Endothelial cell of umbilical vein (primary cell): ENCODE data around the gene PON3. TPM values are rescaled to one million over a fixed set of nuclear protein-coding genes. Genes with fewer than 3 reads are reported as not detected.

Experiments used
- BruUV-seq: library from RNA; stranded (reverse); fragments of 400-500 nt; replicated peaks from 2 replicates; lab custom pipeline; 2021; lab: Mats Ljungman, UMichigan
- CTCF ChIA-PET: fragments of 300-600, 350-600 bp; sonication (Branson Sonifier 250); formaldehyde crosslinking; loops from one replicate; lab custom pipeline; 2021; ENCODE audit warnings: antibody characterized with exemption, inconsistent platforms; lab: Charles Lee
- POLR2A ChIA-PET: fragments of 300-600, 350-600 bp; sonication (Branson Sonifier 250); formaldehyde crosslinking; loops from one replicate; lab custom pipeline; 2021; ENCODE audit warnings: antibody characterized with exemption, inconsistent platforms; lab: Charles Lee
- DNase-seq: peaks from one replicate; pipeline ENCODE4 v3.0.0-alpha.2; 2011; ENCODE audit warnings: low read depth, low spot score
- FAIRE-seq: peaks from 2 replicates; lab custom pipeline; 2011; peaks lifted over from hg19 to GRCh38; lab: Jason Lieb, UNC
- H2AFZ ChIP-seq: 2 replicates; pipeline ENCODE4 v1.6.0; 2012; ENCODE audit warnings: low read depth, low read length, control low read depth, inconsistent platforms
- H3K27ac ChIP-seq: 2 replicates; pipeline ENCODE4 v1.5.1; 2011; ENCODE audit warnings: low read depth, mild to moderate bottlenecking, control low read depth, low read length, moderate library complexity; ENCODE audit not compliant: insufficient read depth
- H3K27me3 ChIP-seq, 2 experiments: 2 replicates each; pipeline versions ENCODE4 v1.6.0 to v1.6.1; 2011; ENCODE audit warnings: low read length in 2 of 2, mixed read lengths in 1 of 2; ENCODE audit not compliant: control insufficient read depth in 2 of 2, insufficient read depth in 2 of 2
- H3K36me3 ChIP-seq, 2 experiments: 2 replicates in 1 of 2; 3 replicates in 1 of 2; pipeline ENCODE4 v1.5.1; 2011; ENCODE audit warnings: low read length in 2 of 2, mild to moderate bottlenecking in 1 of 2, moderate library complexity in 1 of 2; ENCODE audit not compliant: control insufficient read depth in 2 of 2, insufficient read depth in 2 of 2; ENCODE audit errors: extremely low read depth in 1 of 2
- H3K4me1 ChIP-seq: 3 replicates; pipeline ENCODE4 v1.5.1; 2011; ENCODE audit warnings: mild to moderate bottlenecking, low read length; ENCODE audit not compliant: control insufficient read depth, insufficient read depth; ENCODE audit errors: extremely low read depth
- H3K4me2 ChIP-seq: 2 replicates; pipeline ENCODE4 v1.6.1; 2011; ENCODE audit warnings: low read length, control low read depth, mixed read lengths; ENCODE audit not compliant: insufficient read depth
- H3K4me3 ChIP-seq, 3 experiments: fragments of 200-600 bp in 1 of 3; sonication (generic), shearing (Covaris generic) in 1 of 3; replicated peaks in 1 of 3; 2 replicates each; pipeline ENCODE4 v1.5.1; 2011 to 2016; ENCODE audit warnings: control low read depth in 3 of 3, low read length in 3 of 3, mild to moderate bottlenecking in 2 of 3, inconsistent platforms in 1 of 3, low read depth in 1 of 3, moderate library complexity in 1 of 3; ENCODE audit not compliant: insufficient read depth in 1 of 3
- H3K79me2 ChIP-seq: 2 replicates; pipeline ENCODE4 v1.6.0; 2012; ENCODE audit warnings: low read length, inconsistent platforms; ENCODE audit not compliant: control insufficient read depth, insufficient read depth
- H3K9ac ChIP-seq: replicated peaks from 2 replicates; pipeline ENCODE3; 2011; ENCODE audit warnings: low read length, control low read depth; ENCODE audit not compliant: insufficient read depth; ENCODE audit errors: extremely low read depth
- H3K9me1 ChIP-seq: replicated peaks from 3 replicates; pipeline ENCODE4 v1.6.0; 2011; ENCODE audit warnings: mild to moderate bottlenecking, low read length; ENCODE audit not compliant: control insufficient read depth, insufficient read depth; ENCODE audit errors: extremely low read depth
- H3K9me3 ChIP-seq: replicated peaks from 2 replicates; pipeline ENCODE4 v1.5.1; 2012; ENCODE audit warnings: low read length, inconsistent platforms; ENCODE audit not compliant: control insufficient read depth, insufficient read depth
- H4K20me1 ChIP-seq: replicated peaks from 2 replicates; pipeline ENCODE3; 2011; ENCODE audit warnings: mild to moderate bottlenecking, low read length; ENCODE audit not compliant: control insufficient read depth, insufficient read depth; ENCODE audit errors: extremely low read depth
- EZH2 ChIP-seq: IDR thresholded peaks from 2 replicates; pipeline ENCODE4 v1.6.1; 2012; ENCODE audit warnings: borderline replicate concordance, low read depth, mild to moderate bottlenecking, moderate library complexity, low read length, inconsistent platforms; ENCODE audit not compliant: severe bottlenecking
- FOS ChIP-seq: IDR thresholded peaks from 2 replicates; pipeline ENCODE4 v1.6.1; 2011; ENCODE audit warnings: mild to moderate bottlenecking, low read length, moderate library complexity, borderline replicate concordance; ENCODE audit not compliant: insufficient read depth
- GATA2 ChIP-seq: IDR thresholded peaks from 2 replicates; pipeline ENCODE4 v1.7.0; 2011; ENCODE audit warnings: low read depth, mild to moderate bottlenecking, moderate library complexity, mixed read lengths, low read length; ENCODE audit not compliant: insufficient read length, insufficient read depth
- MAX ChIP-seq: IDR thresholded peaks from 2 replicates; pipeline ENCODE4 v1.6.1; 2011; ENCODE audit not compliant: insufficient read depth, insufficient read length
- MYC ChIP-seq: IDR thresholded peaks from one replicate; pipeline ENCODE4 v1.6.1; 2011; ENCODE audit warnings: mild to moderate bottlenecking, low read depth, low read length
- POLR2AphosphoS5 ChIP-seq: IDR thresholded peaks from 2 replicates; pipeline ENCODE4 v1.6.1; 2012; ENCODE audit warnings: low read depth, mild to moderate bottlenecking, control low read depth, low read length, moderate library complexity; ENCODE audit not compliant: insufficient read depth
- dilution Hi-C: fragments of 300-500 bp; cut with MboI; formaldehyde crosslinking; loops from one replicate; pipeline ENCODE4 v1.15.0; 2019; ENCODE audit warnings: low sequenced_read_pairs; ENCODE audit not compliant: extremely low pct_ligation_motif_present
- intact Hi-C: fragments of 100-400 bp; cut with micrococcal nuclease; formaldehyde crosslinking; loops from one replicate; pipeline ENCODE4 v1.10.0; 2022
- polyA plus RNA-seq, 4 experiments: library from polyadenylated mRNA; depleted of rRNA in 3 of 4; stranded (reverse) in 3 of 4; unstranded in 1 of 4; fragments of >200 nt; gene quantifications; 2 replicates each; pipeline versions ENCODE4 v1.2.1 to v1.2.3, GENCODE V29; 2011 to 2012; ENCODE audit warnings: missing spikeins in 1 of 4
- total RNA-seq: library from RNA; stranded (reverse); gene quantifications from 2 replicates; pipeline ENCODE4 v1.2.3, GENCODE V29; 2021

PON3 gene
- total and polyA plus RNA-seq, 2 donors (not counting 3 experiments of a cell fraction or from before 2014, with no cell fraction given): 0.83 to 3.4 TPM

- Histone ChIP-seq H3K4me3 (peak overlapping the region in 2 of 3 experiments; percentile 74 to 97), H4K20me1 (no peaks in the 10 kb centered on the region), H3K36me3 (no peaks in the 10 kb centered on the region), H3K27me3 (no peaks in the 10 kb centered on the region), H3K27ac (peak overlapping the region; percentile 78), H3K9me3 (no peaks in the 10 kb centered on the region), H3K4me1 (peaks cover 18% of the 10 kb centered on the region), H3K9me1 (no peaks in the 10 kb centered on the region), H3K4me2 (peak overlapping the region; percentile 85), H3K79me2 (peaks cover 26% of the 10 kb centered on the region), H3K9ac (peak overlapping the region; percentile 86), H2AFZ (peak overlapping the region; percentile 80)
- dilution Hi-C loops: no loop called here
- BruUV-seq: TSS peak; percentile 87
- CTCF ChIA-PET: interaction anchor here (0.6 to 1.6 kb wide), 6 partner anchors 10 to 878 kb away, joined by 3 to 5 read pairs (median 4); no protein-coding TSS in a partner anchor
- FAIRE-seq: no peak
- POLR2A ChIA-PET: no interaction called here
- intact Hi-C loops: loop anchor here (1.0 to 10.0 kb wide), 3 partner anchors 35 to 735 kb away; no protein-coding TSS in a partner anchor
- TF ChIP-seq FOS: no peak
- no peak for TF ChIP-seq EZH2
- TF ChIP-seq MAX: no peak
- TF ChIP-seq MYC: no peak
- TF ChIP-seq GATA2: no peak
- TF ChIP-seq POLR2AphosphoS5: no peak
- no peak for DNase-seq
These were observed 39.2 kb upstream of the PON3 start for GRCh38 chr7:95435422-95435780.
